Uterus (tissue), 4 donors: ENCODE results near the gene CTRB2. TPM values are rescaled to one million over a fixed set of nuclear protein-coding genes. Genes with fewer than 3 reads are reported as not detected.
"Not testable (repeated sequence)": the region's sequence is repeated elsewhere in the genome, so short reads cannot be mapped to it uniquely, and the experiment has no call there.

Source experiments
- DNase-seq, 2 donors: peaks; one replicate each; pipeline ENCODE4 v3.0.0-alpha.2; 2019 to 2020
- H3K27ac ChIP-seq, 2 donors: fragments of 200-600 bp; sonication (generic); 1 replicate in 1 of 2; 2 replicates in 1 of 2; pipeline ENCODE4 v1.5.1; 2016 to 2018
- H3K27me3 ChIP-seq, 2 donors: fragments of 200-600 bp; sonication (generic); one replicate each; pipeline ENCODE4 v1.5.1; 2018 to 2019; ENCODE audit warnings: control low read depth in 1 of 2
- H3K36me3 ChIP-seq, 2 donors: fragments of 200-600 bp; sonication (generic); one replicate each; pipeline ENCODE4 v1.5.1; 2019; ENCODE audit warnings: control low read depth in 1 of 2
- H3K4me1 ChIP-seq, 2 donors: fragments of 200-600 bp; sonication (generic); one replicate each; pipeline ENCODE4 v1.5.1; 2018 to 2019; ENCODE audit warnings: control low read depth in 1 of 2
- H3K4me3 ChIP-seq, 2 donors: fragments of 200-600 bp; sonication (generic); 1 replicate in 1 of 2; 2 replicates in 1 of 2; pipeline ENCODE4 v1.5.1; 2018 to 2019; ENCODE audit warnings: mild to moderate bottlenecking in 1 of 2
- H3K9me3 ChIP-seq, 2 donors: fragments of 200-600 bp; sonication (generic); one replicate each; pipeline ENCODE4 v1.5.1; 2019; ENCODE audit warnings: control low read depth in 1 of 2
- POLR2A ChIP-seq, 2 donors: fragments of 450-650 bp; IDR thresholded peaks; one replicate each; pipeline ENCODE4 v1.6.1; 2016; ENCODE audit warnings: antibody characterized with exemption in 2 of 2, mild to moderate bottlenecking in 1 of 2, moderate library complexity in 1 of 2
- intact Hi-C: fragments of 100-400 bp; cut with DNase I; formaldehyde crosslinking; loops from one replicate; pipeline ENCODE4 v1.15.1; 2023; ENCODE audit warnings: low total_unique reads
- total RNA-seq, 4 donors: library from RNA; depleted of rRNA in 3 of 4; stranded (reverse); fragments of >200 nt in 3 of 4; gene quantifications; one replicate each; pipeline versions ENCODE4 v1.1.0 to v1.2.4, GENCODE V29; 2014 to 2023
- TF ChIP-seq, protein P1 (sequence below), 4 experiments: fragments of 200-600 bp in 2 of 4; fragments of 450-650 bp in 2 of 4; sonication (generic) in 2 of 4; IDR thresholded peaks; one replicate each; pipeline ENCODE4 v1.5.1; 2016 to 2019; ENCODE audit warnings: antibody characterized with exemption in 4 of 4, mild to moderate bottlenecking in 2 of 4, moderate library complexity in 1 of 4
- donor health status: DM: yes; HTN: yes; CAD: no.

The CTRB2 gene
- total RNA-seq, 4 donors from 2014 or later, result not detected

DNA sequence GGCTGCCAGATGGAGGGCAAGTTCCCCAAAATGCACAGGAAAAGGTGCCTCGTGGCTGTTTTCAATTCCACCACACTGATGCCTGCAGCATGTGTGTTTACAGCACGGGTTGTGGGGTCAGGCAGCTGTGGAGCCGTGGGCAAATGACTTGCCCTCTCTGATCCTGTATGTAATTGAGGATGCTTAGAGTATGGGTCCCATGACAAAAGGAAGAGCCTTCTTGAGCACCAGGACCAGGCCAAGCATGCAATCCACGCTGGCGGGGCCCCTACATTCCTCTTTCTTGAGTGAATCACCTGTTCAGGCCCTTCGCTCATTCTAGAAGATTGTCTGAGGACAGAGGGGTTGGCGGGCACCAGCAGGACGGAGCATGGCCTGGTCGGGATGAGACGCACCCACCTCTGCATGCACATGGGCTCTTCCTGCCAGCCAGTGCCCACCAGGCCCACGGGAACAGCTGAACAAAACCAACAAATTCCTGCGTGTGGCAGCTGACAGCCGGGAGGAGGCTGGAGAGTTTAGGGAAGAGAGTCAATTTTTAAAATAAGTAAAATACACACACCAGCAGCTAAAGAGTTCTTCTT, 1.4 kb upstream of the CTRB2 start:
- no peak overlapping the region for H3K27ac ChIP-seq
- no peak for DNase-seq
- H3K36me3 ChIP-seq, result no peaks in the 10 kb centered on the region
- intact Hi-C loops, result no loop called here
- no peaks in the 10 kb centered on the region for H3K27me3 ChIP-seq
- H3K4me1 ChIP-seq, result no peaks in the 10 kb centered on the region
- TF ChIP-seq POLR2A (IDR thresholded peaks at IDR 0.05), result no peak
- TF ChIP-seq, protein P1, sequence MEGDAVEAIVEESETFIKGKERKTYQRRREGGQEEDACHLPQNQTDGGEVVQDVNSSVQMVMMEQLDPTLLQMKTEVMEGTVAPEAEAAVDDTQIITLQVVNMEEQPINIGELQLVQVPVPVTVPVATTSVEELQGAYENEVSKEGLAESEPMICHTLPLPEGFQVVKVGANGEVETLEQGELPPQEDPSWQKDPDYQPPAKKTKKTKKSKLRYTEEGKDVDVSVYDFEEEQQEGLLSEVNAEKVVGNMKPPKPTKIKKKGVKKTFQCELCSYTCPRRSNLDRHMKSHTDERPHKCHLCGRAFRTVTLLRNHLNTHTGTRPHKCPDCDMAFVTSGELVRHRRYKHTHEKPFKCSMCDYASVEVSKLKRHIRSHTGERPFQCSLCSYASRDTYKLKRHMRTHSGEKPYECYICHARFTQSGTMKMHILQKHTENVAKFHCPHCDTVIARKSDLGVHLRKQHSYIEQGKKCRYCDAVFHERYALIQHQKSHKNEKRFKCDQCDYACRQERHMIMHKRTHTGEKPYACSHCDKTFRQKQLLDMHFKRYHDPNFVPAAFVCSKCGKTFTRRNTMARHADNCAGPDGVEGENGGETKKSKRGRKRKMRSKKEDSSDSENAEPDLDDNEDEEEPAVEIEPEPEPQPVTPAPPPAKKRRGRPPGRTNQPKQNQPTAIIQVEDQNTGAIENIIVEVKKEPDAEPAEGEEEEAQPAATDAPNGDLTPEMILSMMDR (IDR thresholded peaks at IDR 0.05), result no peak
- H3K4me3 ChIP-seq, result no peak overlapping the region
- no peaks in the 10 kb centered on the region for H3K9me3 ChIP-seq

DNA sequence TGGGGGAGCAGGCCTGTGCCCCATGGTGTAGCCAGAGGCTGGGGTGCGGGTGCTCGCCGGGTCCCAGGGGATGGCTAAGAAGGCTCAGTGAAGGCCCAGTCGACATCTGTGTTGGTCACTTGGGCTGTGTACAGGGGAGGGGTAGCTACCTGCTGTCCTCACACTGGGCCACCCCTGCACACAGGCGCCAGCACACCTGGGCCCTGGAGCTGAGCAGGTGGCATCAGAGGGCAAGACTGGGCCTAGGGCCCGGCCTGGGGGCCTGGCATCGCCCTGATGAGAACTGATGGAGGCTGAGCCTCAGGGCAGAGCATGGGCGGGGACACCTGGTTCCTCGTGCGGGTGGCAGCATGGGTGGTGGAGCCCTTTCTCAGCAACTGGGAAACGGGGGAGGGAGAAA, 870 bp upstream of the CTRB2 start:
- Histone ChIP-seq H3K4me1 (no peaks in the 10 kb centered on the region), H3K36me3 (no peaks in the 10 kb centered on the region), H3K27me3 (no peaks in the 10 kb centered on the region), H3K9me3 (no peaks in the 10 kb centered on the region), H3K4me3 (no peak overlapping the region), H3K27ac (no peak overlapping the region)
- TF ChIP-seq, protein P1 (IDR thresholded peaks at IDR 0.05), result no peak
- no peak for TF ChIP-seq POLR2A (IDR thresholded peaks at IDR 0.05)
- intact Hi-C loops, result no loop called here
- DNase-seq, result no peak

DNA sequence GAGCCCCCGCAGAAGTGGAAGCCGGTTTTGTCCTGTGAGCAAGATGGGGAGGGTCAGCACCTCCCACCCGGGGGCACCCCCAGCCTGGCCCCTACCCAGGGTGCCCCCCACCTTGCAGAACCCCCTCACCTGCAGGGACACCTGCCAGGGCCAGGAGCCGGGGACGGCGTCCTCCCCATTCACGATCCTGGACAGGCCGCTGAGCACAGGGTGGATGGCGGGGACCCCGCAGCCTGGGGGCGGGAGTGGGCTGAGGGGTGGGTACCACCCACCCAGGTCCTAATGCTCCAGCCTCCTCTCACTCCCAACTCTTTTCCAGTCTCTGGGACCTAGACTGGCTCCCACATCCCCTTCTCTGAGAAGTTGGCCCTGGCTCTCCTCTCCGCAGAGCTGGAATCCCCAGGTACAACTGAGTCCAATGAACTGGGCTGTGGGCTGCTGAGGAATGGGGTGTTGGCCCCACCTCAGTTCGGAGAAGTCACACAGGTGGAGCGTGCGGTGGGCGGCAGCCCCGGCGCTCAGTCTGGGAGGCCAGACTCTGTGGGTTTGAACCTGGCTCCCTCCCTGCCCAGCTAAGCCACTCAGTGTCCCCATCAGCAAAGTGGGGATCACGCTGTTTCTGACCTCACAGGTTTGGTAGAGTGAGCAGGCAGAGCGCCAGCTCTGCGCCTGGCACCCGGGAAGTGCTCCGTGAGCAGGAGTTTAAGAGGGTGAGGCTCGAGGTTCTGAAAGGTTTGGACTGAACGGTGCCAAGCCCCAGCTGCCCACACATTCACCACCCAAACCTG, 806 bp downstream of the CTRB2 start:
- H3K4me1 ChIP-seq, H3K27me3 ChIP-seq, DNase-seq, H3K4me3 ChIP-seq, H3K27ac ChIP-seq, intact Hi-C loops, H3K36me3 ChIP-seq, H3K9me3 ChIP-seq: not testable (repeated sequence)

DNA sequence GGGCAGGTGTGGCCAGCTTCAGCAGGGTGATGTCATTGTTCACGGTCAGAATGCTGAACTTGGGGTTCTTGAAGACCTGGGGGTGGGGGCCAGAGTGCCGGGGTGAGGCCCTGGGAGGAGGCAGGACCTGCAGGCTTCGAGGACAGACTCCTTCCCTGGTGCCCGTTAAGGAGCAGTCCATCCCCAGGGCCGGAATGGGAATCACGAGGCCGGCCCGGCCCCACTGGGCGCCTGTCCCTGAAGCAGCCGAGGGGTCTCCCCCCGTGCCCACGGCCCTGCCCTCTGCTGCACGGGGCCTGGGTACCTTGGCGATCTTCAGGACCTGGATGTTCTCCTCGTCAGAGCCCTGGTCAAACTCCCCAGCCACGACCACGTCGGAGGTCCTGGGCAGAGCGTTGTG, 1.5 kb downstream of the CTRB2 start:
- H3K9me3 ChIP-seq, H3K27ac ChIP-seq, DNase-seq, H3K36me3 ChIP-seq, H3K4me3 ChIP-seq, H3K27me3 ChIP-seq, intact Hi-C loops, H3K4me1 ChIP-seq: not testable (repeated sequence)

DNA sequence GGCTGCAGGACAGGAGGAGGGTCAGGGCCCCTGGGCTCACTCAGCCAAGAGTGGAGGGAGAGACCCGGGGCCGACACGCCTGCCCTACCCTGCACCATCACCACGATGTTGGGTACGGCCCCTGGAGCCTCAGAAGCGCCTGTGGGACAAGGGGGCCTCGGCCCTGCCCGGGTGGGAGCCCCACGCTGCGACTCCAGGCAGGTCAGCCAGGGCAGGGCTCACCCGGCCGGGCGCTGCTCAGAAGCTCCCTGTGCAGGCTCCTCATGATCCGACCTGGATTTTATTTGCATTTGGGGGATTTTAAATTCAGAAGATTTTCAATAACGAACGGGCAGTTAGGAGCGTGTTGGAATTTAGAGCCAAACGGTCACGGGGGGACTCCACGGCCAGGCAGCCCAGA, 2.1 kb downstream of the CTRB2 start:
- H3K36me3 ChIP-seq, intact Hi-C loops, H3K9me3 ChIP-seq, H3K4me3 ChIP-seq, H3K27ac ChIP-seq, DNase-seq, H3K4me1 ChIP-seq, H3K27me3 ChIP-seq: not testable (repeated sequence)

DNA sequence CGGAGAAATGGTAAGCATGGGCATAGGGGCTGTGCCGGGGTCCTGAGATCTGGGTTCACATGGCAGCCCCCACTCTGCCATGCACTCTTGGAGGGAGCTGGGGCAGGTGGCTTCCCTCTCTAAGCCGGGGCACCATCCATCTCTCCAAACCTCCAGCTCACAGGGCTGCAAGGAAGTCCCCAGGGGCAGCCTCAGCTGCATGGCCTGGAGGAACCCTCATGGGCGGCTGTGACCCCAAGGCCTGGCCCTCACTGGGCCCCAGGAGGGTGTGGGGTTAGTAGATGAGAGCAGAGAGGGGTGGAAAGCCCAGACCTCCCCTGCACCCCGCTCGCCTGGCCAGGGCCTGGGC, 2.6 kb downstream of the CTRB2 start:
- Histone ChIP-seq H3K9me3 (no peaks in the 10 kb centered on the region), H3K36me3 (no peaks in the 10 kb centered on the region), H3K4me3 (no peak overlapping the region), H3K27ac (no peak overlapping the region), H3K4me1 (no peaks in the 10 kb centered on the region), H3K27me3 (no peaks in the 10 kb centered on the region)
- no peak for DNase-seq
- no peak for TF ChIP-seq POLR2A (IDR thresholded peaks at IDR 0.05)
- TF ChIP-seq, protein P1 (IDR thresholded peaks at IDR 0.05), result no peak
- intact Hi-C loops, result no loop called here
